WI38 (cell line): ENCODE data around the gene UBL7.

Experiments
- H3K4me3 ChIP-seq: 2 replicates; pipeline ENCODE4 v1.5.1; 2011; ENCODE audit warnings: low read depth, mild to moderate bottlenecking, control low read depth, low read length
- TF ChIP-seq, protein P1 (sequence below): IDR thresholded peaks from 2 replicates; pipeline ENCODE4 v1.5.1; 2012; ENCODE audit warnings: low read depth, mild to moderate bottlenecking, control low read depth, low read length

UBL7 gene

DNA sequence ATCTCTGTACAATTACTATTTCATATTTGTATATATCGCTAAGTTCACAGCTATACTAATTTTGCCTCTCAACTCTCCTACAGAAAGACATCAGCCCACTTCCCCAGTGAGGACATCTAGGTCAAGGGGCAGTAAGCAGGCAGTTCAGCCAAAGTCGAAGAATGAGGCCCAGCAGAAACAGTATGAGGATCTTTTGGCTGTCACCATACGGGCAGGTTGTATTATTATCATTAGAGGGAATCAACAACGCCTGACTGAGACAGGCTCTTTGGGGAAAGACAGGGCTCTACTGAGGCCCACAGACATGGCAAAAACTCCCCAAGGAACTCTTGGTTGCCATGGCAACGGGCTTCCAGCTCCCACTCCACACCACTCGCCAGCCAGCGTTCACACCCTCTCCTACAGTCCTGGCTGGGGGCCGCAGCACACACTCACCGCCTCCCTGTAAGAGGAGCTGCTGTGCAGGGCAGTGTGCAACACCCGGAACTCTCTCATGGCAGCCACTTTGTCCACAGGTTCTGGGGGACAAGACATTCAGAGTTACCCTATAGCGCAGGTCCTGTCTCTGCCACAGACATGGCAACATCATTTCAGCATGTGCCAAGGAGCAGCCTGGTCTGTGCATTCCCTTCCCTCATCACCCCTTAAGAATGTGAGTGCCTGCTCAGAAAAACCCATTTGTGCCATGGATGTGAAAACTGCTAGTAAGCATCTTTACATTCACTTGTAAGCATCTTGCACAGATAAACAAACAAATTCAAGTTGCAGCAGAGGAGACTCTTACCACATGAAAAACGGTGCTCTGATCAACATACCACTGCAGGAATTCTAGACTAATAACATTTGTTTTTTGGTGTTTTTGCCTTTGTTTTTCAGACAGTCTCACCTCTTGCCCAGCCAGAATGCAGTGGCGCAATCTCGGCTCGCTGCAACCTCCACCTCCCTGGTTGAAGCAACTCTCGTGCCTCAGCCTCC is 8.8 kb downstream of the UBL7 start:
- H3K4me3 ChIP-seq: no peak overlapping the region
- TF ChIP-seq, protein P1, sequence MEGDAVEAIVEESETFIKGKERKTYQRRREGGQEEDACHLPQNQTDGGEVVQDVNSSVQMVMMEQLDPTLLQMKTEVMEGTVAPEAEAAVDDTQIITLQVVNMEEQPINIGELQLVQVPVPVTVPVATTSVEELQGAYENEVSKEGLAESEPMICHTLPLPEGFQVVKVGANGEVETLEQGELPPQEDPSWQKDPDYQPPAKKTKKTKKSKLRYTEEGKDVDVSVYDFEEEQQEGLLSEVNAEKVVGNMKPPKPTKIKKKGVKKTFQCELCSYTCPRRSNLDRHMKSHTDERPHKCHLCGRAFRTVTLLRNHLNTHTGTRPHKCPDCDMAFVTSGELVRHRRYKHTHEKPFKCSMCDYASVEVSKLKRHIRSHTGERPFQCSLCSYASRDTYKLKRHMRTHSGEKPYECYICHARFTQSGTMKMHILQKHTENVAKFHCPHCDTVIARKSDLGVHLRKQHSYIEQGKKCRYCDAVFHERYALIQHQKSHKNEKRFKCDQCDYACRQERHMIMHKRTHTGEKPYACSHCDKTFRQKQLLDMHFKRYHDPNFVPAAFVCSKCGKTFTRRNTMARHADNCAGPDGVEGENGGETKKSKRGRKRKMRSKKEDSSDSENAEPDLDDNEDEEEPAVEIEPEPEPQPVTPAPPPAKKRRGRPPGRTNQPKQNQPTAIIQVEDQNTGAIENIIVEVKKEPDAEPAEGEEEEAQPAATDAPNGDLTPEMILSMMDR: no peak

GRCh38 chr15:74451322-74451721 is 9.6 kb downstream of the UBL7 start:
- no peak overlapping the region for H3K4me3 ChIP-seq
- TF ChIP-seq, protein P1: no peak

GRCh38 chr15:74449643-74450205 is 11.2 kb downstream of the UBL7 start:
- TF ChIP-seq, protein P1: no peak
- no peak overlapping the region for H3K4me3 ChIP-seq

GRCh38 chr15:74449095-74449494 is 11.9 kb downstream of the UBL7 start:
- H3K4me3 ChIP-seq: no peak overlapping the region
- TF ChIP-seq, protein P1: no peak

- TF ChIP-seq, protein P1: no peak
- no peak overlapping the region for H3K4me3 ChIP-seq
These were observed 14.9 kb downstream of the UBL7 start for GRCh38 chr15:74445816-74446763.

DNA sequence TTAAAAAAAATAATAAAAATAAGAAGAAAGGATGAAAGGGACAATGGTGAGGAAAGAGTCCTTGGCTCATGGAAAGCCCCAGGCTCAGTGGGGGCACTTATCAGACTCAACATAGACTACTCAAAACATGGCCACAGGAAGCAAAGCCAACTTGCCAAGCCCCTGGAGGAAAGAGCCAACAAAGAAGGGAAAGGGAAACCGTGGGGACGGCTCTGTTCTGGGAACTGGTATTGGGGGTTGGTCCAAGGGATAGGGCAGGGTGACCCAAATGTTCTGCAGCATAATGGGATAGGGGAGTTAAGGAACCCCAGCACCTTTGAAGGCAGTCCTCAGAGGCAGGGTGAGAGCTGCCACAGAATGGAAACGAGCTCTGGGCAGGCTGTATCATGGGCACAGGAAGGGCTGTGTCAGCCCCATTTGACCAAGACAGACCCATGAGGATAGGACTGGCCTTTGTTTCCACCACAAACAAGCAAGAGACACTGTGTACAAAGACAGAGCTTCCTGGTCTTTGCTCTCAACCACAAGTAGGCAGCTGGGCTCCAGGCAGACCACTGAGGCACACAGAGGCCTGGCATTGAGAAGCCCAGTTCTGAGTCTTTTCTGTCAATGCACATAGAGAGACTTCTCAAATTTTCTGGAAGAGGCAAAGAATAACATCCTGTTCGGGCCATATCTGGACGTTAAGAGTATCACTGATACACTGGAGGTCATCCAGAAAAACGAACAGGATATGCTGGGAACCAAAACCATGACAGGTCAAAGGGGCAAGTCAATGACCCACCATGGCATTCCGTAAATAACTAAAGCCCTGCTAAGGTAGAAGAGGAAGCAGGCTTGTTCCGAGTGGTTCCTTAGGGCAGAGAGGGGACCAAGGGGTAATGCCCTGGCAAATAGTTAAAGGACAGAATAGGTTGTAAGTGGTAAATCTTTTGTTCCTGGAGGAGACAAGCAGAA is 16.6 kb downstream of the UBL7 start:
- no peak overlapping the region for H3K4me3 ChIP-seq
- TF ChIP-seq, protein P1: no peak
